ENCODE measurements around the gene RNF212.

- TF ChIP-seq CTCF (IDR thresholded peaks at IDR 0.05) (no peak), POLR2A (IDR thresholded peaks at IDR 0.05; ENCODE audit: low read depth) (no peak), EP300 (IDR thresholded peaks at IDR 0.05) (no peak), POLR2AphosphoS5 (IDR thresholded peaks at IDR 0.05) (no peak)
These were observed 31.7 kb downstream of the RNF212 start for GRCh38 chr4:1081689-1082040.

Data from esophagus muscularis mucosa (tissue), 4 donors.